ENCODE results near the gene NENF. TPM values are rescaled to one million over a fixed set of nuclear protein-coding genes. Genes with fewer than 3 reads are reported as not detected.
A peak's percentile ranks its signal among the peaks of the same experiment; 100 is the strongest.
"Not testable (repeated sequence)": the region's sequence is repeated elsewhere in the genome, so short reads cannot be mapped to it uniquely, and the experiment has no call there.

NENF gene
- total RNA-seq, 1 experiment from 2014 or later, result 65.3 TPM

DNA sequence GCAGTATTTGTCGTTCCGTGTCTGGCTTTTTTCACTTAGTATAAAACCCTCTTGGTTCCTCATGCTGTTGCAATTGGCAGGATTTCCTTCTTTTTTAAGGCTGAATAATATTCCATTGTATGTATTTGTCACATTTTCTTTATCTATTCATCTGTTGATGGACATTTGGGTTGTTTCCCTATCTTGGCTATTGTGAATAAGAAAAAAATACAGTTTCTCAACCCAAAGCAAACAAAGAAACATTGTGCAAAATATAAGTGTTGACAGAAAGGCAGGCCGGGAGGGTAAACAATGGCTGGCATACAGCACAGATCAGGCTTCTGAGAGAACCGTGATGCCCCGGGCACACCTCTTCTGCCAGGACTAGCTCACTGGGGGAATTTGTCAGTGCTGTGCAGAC is 26.9 kb downstream of the NENF start:
- no peak for DNase-seq (ENCODE audit: low spot score)

GRCh38 chr1:212460376-212460775 is 27.7 kb downstream of the NENF start:
- no peak for DNase-seq (ENCODE audit: low spot score)

DNA sequence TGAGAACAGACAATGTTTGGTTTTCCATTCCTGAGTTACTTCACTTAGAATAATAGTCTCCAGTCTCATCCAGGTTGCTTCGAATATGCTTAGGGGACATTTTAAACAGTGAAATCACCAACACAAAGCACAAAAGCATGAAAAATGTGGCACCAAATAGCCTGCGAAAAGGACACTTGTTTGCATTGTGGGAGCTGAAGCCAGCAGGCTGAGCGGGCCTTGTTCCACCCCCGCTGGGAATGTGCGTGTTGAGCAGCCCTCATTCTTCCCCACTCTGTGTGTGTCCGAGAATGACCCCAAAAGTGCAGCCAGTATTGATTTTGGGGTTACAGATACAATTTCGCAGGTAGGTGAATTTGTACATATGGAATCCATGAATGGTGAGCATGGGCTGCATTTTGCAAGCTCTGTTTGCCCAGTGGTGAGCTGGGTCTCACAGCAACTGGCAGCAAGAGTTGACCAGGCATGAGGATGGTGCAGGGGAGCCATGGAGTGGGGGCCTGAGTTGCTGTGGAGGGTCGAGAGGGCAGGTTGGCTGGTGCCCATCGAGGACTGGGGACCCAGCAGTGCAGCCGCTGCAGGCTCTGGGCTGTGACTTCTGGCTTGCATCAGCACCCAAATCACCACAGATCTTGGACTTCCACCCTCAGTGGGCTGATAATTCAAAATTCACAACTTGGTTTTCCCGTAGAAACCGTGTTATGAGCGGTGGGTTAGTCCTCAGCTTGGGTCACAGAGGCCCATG is 29.4 kb downstream of the NENF start:
- no peak for DNase-seq (ENCODE audit: low spot score)

DNA sequence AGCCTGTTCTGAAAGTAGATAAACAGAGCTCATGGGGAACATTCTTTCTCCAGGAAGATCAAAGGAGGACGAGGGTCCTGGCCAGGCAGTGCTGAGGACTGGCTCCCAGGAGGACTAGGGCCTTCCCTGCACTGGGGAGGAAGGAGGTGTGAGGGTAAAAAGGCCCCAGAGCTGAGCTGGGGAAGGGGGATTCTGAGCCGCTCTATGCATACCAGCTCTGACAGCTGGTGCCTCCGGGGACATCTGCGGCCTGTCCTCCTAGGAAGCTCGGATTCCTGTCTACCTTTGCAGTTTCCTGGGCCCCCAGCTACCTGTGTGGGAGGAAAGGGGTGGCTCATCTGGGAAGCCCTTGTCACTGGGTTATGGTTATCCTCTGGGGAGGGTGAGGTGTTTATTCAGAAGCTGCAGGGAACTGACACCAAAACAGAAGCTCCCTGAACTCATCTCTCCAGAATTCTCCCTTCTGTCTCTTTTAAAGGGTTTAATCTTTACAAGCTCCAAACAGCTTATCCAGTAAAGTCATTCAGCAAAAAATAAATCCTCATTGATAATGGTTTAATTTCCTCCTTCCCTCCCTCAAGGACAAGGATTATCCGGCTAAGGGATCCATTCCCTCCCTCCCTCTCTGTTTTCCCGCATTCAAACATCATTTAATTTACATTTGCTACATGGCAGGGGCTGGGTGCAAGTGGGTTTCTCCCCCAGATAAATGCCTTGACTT is 31.0 kb downstream of the NENF start:
- DNase-seq (ENCODE audit: low spot score), result no peak

DNA sequence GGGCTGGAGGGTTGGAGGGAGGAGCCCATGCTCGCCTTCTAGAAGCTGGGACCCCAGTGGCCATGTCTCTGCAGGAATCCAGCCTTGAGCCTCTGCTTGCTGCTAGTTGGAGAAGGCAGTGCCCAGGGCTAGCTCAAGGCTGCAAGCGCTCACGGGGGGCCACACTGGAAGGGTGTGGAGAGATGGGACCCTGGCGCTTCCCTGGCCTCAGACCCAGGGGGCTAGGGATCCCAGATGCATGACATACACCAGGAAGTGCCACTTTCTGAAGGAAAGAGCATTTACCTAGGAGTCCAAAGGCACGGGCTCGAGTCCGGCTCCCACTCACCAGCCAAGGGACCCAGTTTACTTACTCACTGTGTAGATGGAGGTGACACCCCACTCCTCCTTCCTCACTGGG is 32.6 kb downstream of the NENF start:
- no peak for DNase-seq (ENCODE audit: low spot score)

DNA sequence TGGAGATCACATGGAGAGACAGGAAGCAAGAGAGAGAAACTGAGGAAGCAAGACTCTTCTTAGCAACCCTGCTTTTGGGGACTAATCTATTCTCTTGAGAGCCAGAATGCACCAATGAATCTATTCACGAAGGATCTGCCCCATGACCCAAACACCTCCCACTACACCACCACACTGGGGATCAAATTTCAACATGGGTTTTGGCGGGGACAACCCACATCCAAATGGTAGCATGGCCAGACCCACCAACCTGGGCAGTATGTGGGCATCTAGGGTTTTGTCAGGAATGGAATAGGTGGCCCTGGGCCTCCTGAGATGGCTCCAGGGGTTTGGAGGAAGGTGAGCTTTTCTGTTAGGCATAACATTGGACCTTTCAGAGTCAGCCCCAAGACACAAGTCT is 33.7 kb downstream of the NENF start:
- DNase-seq (ENCODE audit: low spot score), result no peak

DNA sequence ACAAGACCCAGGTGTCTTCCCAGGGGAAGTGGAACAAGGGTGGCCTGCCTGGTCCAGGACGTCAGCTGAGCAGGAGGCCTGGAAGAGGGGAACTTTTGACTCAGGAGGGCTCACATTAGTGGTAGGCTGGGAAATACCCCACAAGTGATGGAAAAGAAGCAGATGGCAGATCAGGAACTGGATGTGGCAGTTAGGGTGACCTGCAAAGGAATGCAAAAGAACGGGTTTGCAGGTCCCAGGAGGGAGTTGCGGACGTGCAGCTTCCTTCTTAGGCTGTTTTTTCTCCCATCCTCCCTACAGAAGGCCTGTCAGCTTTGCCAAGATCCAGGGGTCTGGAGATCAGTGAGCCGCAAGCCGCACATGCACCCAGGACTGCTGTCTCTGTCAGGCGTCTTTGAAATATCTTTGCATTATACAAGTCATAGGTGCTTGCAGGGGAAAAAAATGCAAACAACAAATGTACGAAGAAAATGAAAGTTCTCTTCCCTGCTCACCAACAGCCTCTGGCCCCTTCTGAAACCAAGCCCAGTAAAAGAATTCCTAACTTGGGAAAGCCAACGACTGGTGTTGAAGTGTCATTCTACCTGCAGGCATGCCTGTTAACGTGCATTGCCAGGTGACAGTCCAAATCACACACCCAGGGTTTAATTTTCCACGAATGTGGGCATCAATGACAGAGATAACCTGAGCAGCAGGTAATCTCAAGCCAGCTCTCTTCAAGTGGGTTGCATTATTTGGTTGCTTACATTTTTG is 34.4 kb downstream of the NENF start:
- DNase-seq (ENCODE audit: low spot score), result no peak

- DNase-seq (ENCODE audit: low spot score), result no peak
Observed at GRCh38 chr1:212467843-212468482, 35.2 kb downstream of the NENF start.

DNA sequence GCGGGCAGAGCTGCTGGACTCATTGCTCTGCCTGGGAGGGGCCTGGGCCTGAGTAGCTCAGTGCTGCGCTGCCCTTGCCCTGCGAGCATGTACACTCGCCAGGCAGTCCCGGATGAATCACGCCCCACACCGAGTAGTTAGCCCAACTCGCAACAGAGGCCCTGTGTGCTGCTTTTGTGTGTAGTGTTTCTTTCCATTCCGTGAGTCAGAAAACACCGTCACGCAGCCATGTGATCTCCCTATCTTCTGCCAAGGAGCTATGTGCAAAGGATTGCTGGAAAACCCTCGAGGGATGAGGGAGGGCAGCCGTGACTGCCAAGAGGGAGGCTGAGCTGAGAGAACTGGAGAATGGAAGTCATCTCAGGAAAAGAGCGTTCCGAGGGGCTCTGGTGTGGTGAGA is 37.3 kb downstream of the NENF start:
- DNase-seq (ENCODE audit: low spot score), result peak; percentile 86

DNA sequence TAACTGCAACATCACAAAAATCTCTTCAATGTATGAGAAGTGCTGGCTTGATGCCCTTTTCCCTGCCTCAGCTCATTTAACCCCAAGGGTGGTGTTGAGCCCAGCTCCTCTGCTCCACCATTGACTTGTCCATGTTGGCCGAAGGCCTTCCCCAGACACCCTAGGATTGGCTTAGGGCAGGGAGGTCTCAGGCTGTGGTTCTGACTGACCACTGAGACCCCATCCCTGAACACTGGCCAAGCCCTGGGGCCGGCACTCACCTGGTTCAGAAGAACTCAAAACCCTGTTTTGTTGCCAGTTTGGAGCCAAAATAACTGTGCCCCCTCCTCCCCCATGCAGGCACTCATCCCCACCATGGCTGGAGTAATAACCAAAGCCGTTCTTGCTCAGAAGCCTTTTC is 38.6 kb downstream of the NENF start:
- DNase-seq (ENCODE audit: low spot score), result no peak

DNA sequence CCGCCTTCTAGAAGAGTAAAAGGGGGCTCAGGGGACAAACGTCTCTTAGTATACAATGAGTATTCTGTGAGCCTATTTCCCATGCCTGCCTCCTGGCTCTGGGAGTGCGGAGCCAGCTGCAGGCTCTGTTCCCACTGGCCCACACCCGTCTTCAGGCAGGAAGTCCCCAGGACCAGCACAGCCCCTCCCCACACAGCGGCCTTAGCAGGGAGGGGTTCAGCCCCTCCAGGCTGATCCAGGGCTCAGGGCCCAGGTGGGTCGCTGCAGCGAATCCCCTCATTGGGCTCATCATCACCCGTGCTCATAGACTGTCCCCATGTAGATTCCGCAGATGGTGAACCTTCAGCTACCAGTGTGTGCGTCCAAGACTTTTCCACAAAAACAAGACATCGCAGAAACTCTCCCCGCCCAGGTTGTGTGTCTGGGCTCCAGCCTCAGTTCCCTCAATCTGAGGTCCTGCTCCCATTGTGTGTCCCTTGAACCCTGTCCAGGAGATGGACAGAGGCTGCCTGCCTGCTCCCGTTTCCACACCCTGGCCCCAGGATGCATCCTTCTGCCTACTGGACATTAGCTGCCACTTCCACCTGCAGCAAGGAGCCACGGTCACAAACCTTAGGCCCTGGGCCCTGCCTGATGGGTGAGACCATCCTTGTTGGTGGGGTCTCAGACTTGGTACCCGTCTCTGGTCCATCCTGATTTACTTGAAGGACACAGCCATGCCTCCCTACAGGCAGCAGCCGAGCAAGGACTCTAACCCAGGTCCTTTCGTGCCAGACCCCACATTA is 39.4 kb downstream of the NENF start:
- no peak for DNase-seq (ENCODE audit: low spot score)

GRCh38 chr1:212473729-212474128 is 41.0 kb downstream of the NENF start:
- DNase-seq (ENCODE audit: low spot score), result no peak

DNA sequence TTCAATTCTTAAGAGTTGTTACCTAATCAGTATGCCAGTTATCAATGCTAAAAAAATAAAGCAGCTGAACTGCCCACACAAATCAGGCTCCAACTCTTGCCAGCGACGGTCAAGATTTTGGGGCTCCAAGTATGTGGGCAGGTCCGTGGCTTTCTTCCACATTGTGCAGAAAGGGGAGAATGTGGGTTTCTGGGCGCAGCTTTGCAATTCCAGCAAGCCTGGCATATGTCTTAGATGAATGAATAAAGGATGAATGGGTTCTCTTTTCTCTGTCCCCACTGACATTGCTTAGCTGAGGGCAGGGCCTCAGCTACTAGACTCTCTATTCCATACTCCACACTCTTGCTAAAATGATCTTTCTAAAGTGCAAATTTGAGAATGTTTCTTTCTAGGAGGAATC is 42.4 kb downstream of the NENF start:
- no peak for DNase-seq (ENCODE audit: low spot score)

GRCh38 chr1:212475831-212476230 is 43.1 kb downstream of the NENF start:
- not testable (repeated sequence) for DNase-seq (ENCODE audit: low spot score)

GRCh38 chr1:212477014-212477679 is 44.4 kb downstream of the NENF start:
- DNase-seq (ENCODE audit: low spot score), result peak; percentile 77

GRCh38 chr1:212477680-212478466 is 45.2 kb downstream of the NENF start:
- no peak for DNase-seq (ENCODE audit: low spot score)

DNA sequence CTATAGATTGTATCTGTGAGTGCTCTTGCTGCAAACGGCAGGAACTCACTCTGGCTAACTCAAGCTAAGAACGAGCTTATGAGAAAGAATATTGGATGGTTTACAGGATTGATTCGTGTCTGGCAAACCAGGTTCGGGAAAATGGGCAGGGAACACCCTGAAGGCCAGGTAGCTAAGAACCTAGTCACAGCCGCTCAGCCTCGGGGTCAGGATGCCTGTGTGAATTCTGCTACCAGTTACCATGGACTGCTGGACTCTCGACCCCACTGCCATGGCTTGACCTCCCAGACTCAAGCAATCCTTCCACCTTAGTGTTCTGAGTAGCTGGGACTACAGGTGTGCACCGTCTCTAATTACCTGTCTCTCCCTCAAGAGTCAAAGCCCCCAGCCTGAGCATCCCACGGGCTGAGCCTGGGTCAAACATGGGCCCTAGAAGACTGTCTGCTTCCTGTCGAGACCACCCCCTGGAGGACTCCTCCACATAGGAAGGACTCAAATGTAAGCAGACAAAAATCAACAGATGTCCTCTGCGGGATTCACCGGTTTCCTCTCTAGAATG is 45.8 kb downstream of the NENF start:
- no peak for DNase-seq (ENCODE audit: low spot score)

DNA sequence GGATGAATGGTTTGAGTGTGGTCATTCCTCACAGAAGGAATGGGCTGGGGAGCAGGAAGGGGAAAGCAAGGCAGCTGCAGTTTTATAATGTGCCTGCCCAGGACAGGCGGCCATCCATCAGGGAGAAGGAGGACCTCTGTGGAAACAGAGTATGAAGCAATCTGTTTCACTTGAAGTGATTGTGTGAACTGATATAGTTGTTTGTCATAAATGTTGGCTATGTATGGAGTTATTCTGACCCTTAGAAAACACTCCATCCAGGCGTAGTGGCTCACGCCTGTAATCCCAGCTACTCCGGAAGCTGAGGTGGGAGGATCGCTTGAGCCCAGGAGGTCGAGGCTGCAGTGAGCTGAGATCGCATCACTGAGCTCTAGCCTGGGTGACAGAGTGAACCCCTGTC is 46.5 kb downstream of the NENF start:
- no peak for DNase-seq (ENCODE audit: low spot score)

DNA sequence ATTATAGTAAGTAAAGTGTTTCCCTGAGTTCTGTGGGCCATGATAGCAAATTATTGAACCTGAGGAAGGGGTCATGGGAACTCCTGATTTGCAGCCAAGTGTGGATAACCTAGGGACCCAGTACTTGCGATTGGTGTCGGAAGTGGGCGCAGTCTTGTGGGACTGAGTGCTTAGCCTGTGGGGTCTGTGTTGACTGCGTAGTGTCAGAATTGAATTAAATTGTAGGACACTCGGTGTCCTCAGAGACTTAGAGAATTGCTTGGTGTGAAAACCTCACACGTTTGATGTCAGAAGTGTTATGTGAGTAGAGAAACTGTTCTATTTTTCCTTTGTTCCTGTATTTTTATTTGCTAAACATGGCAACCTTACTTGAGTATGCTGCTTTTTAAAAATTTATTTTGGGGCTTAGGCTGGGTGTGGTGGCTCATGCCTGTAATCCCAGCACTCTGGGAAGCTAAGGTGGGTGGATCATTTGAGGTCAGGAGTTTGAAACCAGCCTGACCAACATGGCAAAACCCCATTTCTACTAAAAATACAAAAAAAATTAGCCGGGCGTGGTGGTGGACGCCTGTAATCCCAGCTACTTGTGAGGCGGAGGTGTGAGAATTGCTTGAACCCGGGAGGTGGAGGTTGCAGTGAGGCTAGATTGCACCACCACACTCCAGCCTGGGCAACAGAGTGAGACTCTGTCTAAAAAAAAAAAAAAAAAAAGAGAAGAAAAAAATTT is 48.2 kb downstream of the NENF start:
- DNase-seq (ENCODE audit: low spot score), result not testable (repeated sequence)
